DND-41 (cell line): ENCODE measurements around the gene ABCG1.

Experiments used
- EZH2 ChIP-seq: IDR thresholded peaks from 3 replicates; pipeline ENCODE4 v1.6.1; 2012; ENCODE audit warnings: borderline replicate concordance, low read depth, mild to moderate bottlenecking, moderate library complexity, low read length, inconsistent platforms; ENCODE audit not compliant: severe bottlenecking
- TF ChIP-seq, protein P1 (sequence below): IDR thresholded peaks from 2 replicates; pipeline ENCODE4 v1.5.1; 2012; ENCODE audit warnings: borderline replicate concordance, low read length, moderate library complexity, mild to moderate bottlenecking; ENCODE audit not compliant: poor library complexity, severe bottlenecking; ENCODE audit errors: extremely low read depth

- TF ChIP-seq, protein P1, sequence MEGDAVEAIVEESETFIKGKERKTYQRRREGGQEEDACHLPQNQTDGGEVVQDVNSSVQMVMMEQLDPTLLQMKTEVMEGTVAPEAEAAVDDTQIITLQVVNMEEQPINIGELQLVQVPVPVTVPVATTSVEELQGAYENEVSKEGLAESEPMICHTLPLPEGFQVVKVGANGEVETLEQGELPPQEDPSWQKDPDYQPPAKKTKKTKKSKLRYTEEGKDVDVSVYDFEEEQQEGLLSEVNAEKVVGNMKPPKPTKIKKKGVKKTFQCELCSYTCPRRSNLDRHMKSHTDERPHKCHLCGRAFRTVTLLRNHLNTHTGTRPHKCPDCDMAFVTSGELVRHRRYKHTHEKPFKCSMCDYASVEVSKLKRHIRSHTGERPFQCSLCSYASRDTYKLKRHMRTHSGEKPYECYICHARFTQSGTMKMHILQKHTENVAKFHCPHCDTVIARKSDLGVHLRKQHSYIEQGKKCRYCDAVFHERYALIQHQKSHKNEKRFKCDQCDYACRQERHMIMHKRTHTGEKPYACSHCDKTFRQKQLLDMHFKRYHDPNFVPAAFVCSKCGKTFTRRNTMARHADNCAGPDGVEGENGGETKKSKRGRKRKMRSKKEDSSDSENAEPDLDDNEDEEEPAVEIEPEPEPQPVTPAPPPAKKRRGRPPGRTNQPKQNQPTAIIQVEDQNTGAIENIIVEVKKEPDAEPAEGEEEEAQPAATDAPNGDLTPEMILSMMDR: no peak
- no peak for TF ChIP-seq EZH2
These were observed 91.6 kb downstream of the ABCG1 start for GRCh38 chr21:42310411-42311001.
